CD4-positive, alpha-beta T cell (primary cell): ENCODE data around the gene SPEM1. TPM values are rescaled to one million over a fixed set of nuclear protein-coding genes. Genes with fewer than 3 reads are reported as not detected.

Experiments used
- ATAC-seq: fragments of 200-7000 bp; cut with Tn5 transposase; one replicate; pipeline ENCODE4 v1.10.0; 2022; ENCODE audit warnings: mild to moderate bottlenecking; ENCODE audit not compliant: poor library complexity
- CTCF ChIA-PET: fragments of 350-600 bp; sonication (Branson Sonifier 250); formaldehyde crosslinking; loops from one replicate; lab custom pipeline; 2021; ENCODE audit warnings: antibody characterized with exemption, inconsistent platforms; lab: Charles Lee
- POLR2A ChIA-PET: fragments of 350-600 bp; sonication (Branson Sonifier 250); formaldehyde crosslinking; loops from one replicate; lab custom pipeline; 2021; ENCODE audit warnings: antibody characterized with exemption, inconsistent platforms; lab: Charles Lee
- DNase-seq, 14 experiments: peaks; one replicate each; pipeline ENCODE4 v3.0.0-alpha.2; 2013 to 2020; ENCODE audit warnings: mixed read lengths in 2 of 14
- H3K27ac ChIP-seq, 2 donors: one replicate each; pipeline versions ENCODE4 v1.5.1 to v1.7.0; 2013; ENCODE audit warnings: low read length in 2 of 2, low read depth in 1 of 2, mild to moderate bottlenecking in 1 of 2
- H3K27me3 ChIP-seq, 2 experiments: 1 replicate in 1 of 2; 2 replicates in 1 of 2; pipeline versions ENCODE4 v1.6.1 to v1.7.0; 2013; ENCODE audit warnings: low read length in 2 of 2, control low read depth in 1 of 2, mild to moderate bottlenecking in 1 of 2, moderate library complexity in 1 of 2; ENCODE audit not compliant: insufficient read depth in 2 of 2, control insufficient read depth in 1 of 2
- H3K36me3 ChIP-seq: one replicate; pipeline ENCODE4 v1.6.1; 2013; ENCODE audit warnings: low read length, control low read depth; ENCODE audit not compliant: insufficient read depth
- H3K4me1 ChIP-seq: one replicate; pipeline ENCODE4 v1.6.1; 2013; ENCODE audit warnings: low read length, control low read depth; ENCODE audit not compliant: insufficient read depth
- H3K4me3 ChIP-seq: one replicate; pipeline ENCODE4 v1.5.1; 2013; ENCODE audit warnings: mild to moderate bottlenecking, low read length, moderate library complexity
- H3K9me3 ChIP-seq, 2 experiments: 1 replicate in 1 of 2; 2 replicates in 1 of 2; pipeline versions ENCODE4 v1.6.1 to v1.7.0; 2013; ENCODE audit warnings: low read length in 2 of 2, mild to moderate bottlenecking in 2 of 2, control low read depth in 1 of 2, moderate library complexity in 1 of 2; ENCODE audit not compliant: control insufficient read depth in 1 of 2, insufficient read depth in 1 of 2
- H3K27ac Mint-ChIP-seq: one replicate; pipeline ENCODE4 v1.8.0; 2020; ENCODE audit warnings: mixed read lengths
- H3K27me3 Mint-ChIP-seq: one replicate; pipeline ENCODE4 v1.8.0; 2021; ENCODE audit warnings: mixed read lengths
- H3K36me3 Mint-ChIP-seq: one replicate; pipeline ENCODE4 v1.8.0; 2021; ENCODE audit warnings: low read depth, mixed read lengths
- H3K4me1 Mint-ChIP-seq: one replicate; pipeline ENCODE4 v1.8.0; 2021; ENCODE audit warnings: low read depth, mixed read lengths
- H3K4me3 Mint-ChIP-seq: one replicate; pipeline ENCODE4 v1.8.0; 2020; ENCODE audit warnings: mild to moderate bottlenecking, mixed read lengths
- H3K9me3 Mint-ChIP-seq: one replicate; pipeline ENCODE4 v1.8.0; 2020; ENCODE audit warnings: mixed read lengths
- CTCF ChIP-seq: fragments of 200-600 bp; IDR thresholded peaks from one replicate; pipeline ENCODE4 v1.8.0; 2022; ENCODE audit warnings: antibody characterized with exemption, mild to moderate bottlenecking
- intact Hi-C, 2 experiments: fragments of 100-400 bp; cut with DNase I in 1 of 2; cut with micrococcal nuclease in 1 of 2; formaldehyde crosslinking; loops; one replicate each; pipeline versions ENCODE4 v1.15.1 to v1.9.0; 2023 to 2025; cut with DNase I, micrococcal nuclease
- total RNA-seq, 174 experiments: library from RNA in 2 of 174; stranded (reverse) in 2 of 174; gene quantifications; one replicate each; pipeline ENCODE4 v1.2.3 and lab custom pipeline; 2021 to 2026

The SPEM1 gene
- total RNA-seq, 2 experiments from 2014 or later: not detected

- no peaks in the 10 kb centered on the region for H3K36me3 Mint-ChIP-seq
- H3K27ac Mint-ChIP-seq: no peak overlapping the region
- no peaks in the 10 kb centered on the region for H3K27me3 ChIP-seq
- no peaks in the 10 kb centered on the region for H3K36me3 ChIP-seq
- POLR2A ChIA-PET: interaction anchor here (1.0 kb wide), 1 partner anchor 9 kb away, joined by 3 read pairs; the partner anchor contains the start of gene TMEM102
- TF ChIP-seq CTCF: no peak
- H3K27me3 Mint-ChIP-seq: no peaks in the 10 kb centered on the region
- H3K4me3 ChIP-seq: no peak overlapping the region
- DNase-seq: no peak
- ATAC-seq: no peak
- H3K9me3 ChIP-seq: peaks cover 0 to 2% of the 10 kb centered on the region in 2 experiments
- no peaks in the 10 kb centered on the region for H3K4me1 Mint-ChIP-seq
- no peak overlapping the region for H3K27ac ChIP-seq
- CTCF ChIA-PET: interaction anchor here (1.0 kb wide), 1 partner anchor 11 kb away, joined by 3 read pairs; no protein-coding TSS in a partner anchor
- no peaks in the 10 kb centered on the region for H3K9me3 Mint-ChIP-seq
- intact Hi-C loops: no loop called here
- H3K4me3 Mint-ChIP-seq: no peak overlapping the region
- H3K4me1 ChIP-seq: no peaks in the 10 kb centered on the region
Observed at GRCh38 chr17:7425756-7426155, 5.6 kb downstream of the SPEM1 start.

GRCh38 chr17:7426203-7426863 lies 6.2 kb downstream of the SPEM1 start:
- ATAC-seq: no peak
- POLR2A ChIA-PET: no interaction called here
- no peaks in the 10 kb centered on the region for H3K27me3 Mint-ChIP-seq
- H3K27ac ChIP-seq: no peak overlapping the region
- no peak overlapping the region for H3K4me3 Mint-ChIP-seq
- no peaks in the 10 kb centered on the region for H3K36me3 ChIP-seq
- H3K4me1 Mint-ChIP-seq: no peaks in the 10 kb centered on the region
- H3K27me3 ChIP-seq: no peaks in the 10 kb centered on the region
- no peak overlapping the region for H3K27ac Mint-ChIP-seq
- no peaks in the 10 kb centered on the region for H3K36me3 Mint-ChIP-seq
- no peaks in the 10 kb centered on the region for H3K9me3 ChIP-seq
- CTCF ChIA-PET: no interaction called here
- H3K9me3 Mint-ChIP-seq: no peaks in the 10 kb centered on the region
- no peaks in the 10 kb centered on the region for H3K4me1 ChIP-seq
- no peak for TF ChIP-seq CTCF
- intact Hi-C loops: no loop called here
- DNase-seq: no peak
- no peak overlapping the region for H3K4me3 ChIP-seq

GRCh38 chr17:7426896-7427489 lies 6.9 kb downstream of the SPEM1 start:
- Mint-ChIP-seq H3K27me3 (no peaks in the 10 kb centered on the region), H3K27ac (no peak overlapping the region), H3K4me3 (no peak overlapping the region), H3K36me3 (no peaks in the 10 kb centered on the region), H3K4me1 (no peaks in the 10 kb centered on the region), H3K9me3 (no peaks in the 10 kb centered on the region)
- intact Hi-C loops: no loop called here
- POLR2A ChIA-PET: no interaction called here
- no peaks in the 10 kb centered on the region for H3K4me1 ChIP-seq
- DNase-seq (no peak), ATAC-seq (no peak)
- no peaks in the 10 kb centered on the region for H3K27me3 ChIP-seq
- CTCF ChIA-PET: no interaction called here
- H3K9me3 ChIP-seq: no peaks in the 10 kb centered on the region
- H3K36me3 ChIP-seq: no peaks in the 10 kb centered on the region
- H3K27ac ChIP-seq: no peak overlapping the region
- TF ChIP-seq CTCF: no peak
- H3K4me3 ChIP-seq: no peak overlapping the region
